HepG2 (cell line): ENCODE measurements around the gene EIF1AD. TPM values are rescaled to one million over a fixed set of nuclear protein-coding genes. Genes with fewer than 3 reads are reported as not detected.
A peak's percentile ranks its signal among the peaks of the same experiment; 100 is the strongest.

Experiments
- BHLHE40 ChIP-seq: IDR thresholded peaks from 2 replicates; pipeline ENCODE4 v1.6.1; 2011; ENCODE audit warnings: low read length, improper control_type of control experiment
- FOXA1 ChIP-seq, 2 experiments: fragments of 450-650 bp in 1 of 2; sonication (generic) in 1 of 2; formaldehyde crosslinking in 1 of 2; IDR thresholded peaks; 2 replicates each; pipeline versions ENCODE4 v1.4.0 to v1.6.1; 2016 to 2020; ENCODE audit warnings: missing genetic modification reagents in 1 of 2
- NR2F1 ChIP-seq, 2 experiments: fragments of 450-650 bp in 1 of 2; formaldehyde crosslinking in 1 of 2; IDR thresholded peaks; 2 replicates each; pipeline versions ENCODE4 v1.5.0 to v1.6.1; 2016 to 2020; ENCODE audit warnings: mild to moderate bottlenecking in 1 of 2, missing compliant biosample characterization in 1 of 2, missing genetic modification reagents in 1 of 2, moderate library complexity in 1 of 2
- SNRNP70 ChIP-seq: fragments of 200-400 bp; formaldehyde crosslinking; IDR thresholded peaks from 2 replicates; pipeline ENCODE4 v1.6.1; 2017; ENCODE audit warnings: mild to moderate bottlenecking, low read depth, low read length, moderate library complexity
- TAF15 ChIP-seq: fragments of 200-400 bp; formaldehyde crosslinking; IDR thresholded peaks from one replicate; pipeline ENCODE4 v1.6.1; 2018; ENCODE audit warnings: mild to moderate bottlenecking, low read depth, low read length; ENCODE audit not compliant: poor library complexity, severe bottlenecking
- TEAD3 ChIP-seq: optimal IDR thresholded peaks from 2 replicates; pipeline ENCODE3; 2016; ENCODE audit warnings: borderline replicate concordance
- ZNF296 ChIP-seq: sonication (generic); formaldehyde crosslinking; conservative IDR thresholded peaks from 2 replicates; pipeline ENCODE4 v1.5.0; 2020; ENCODE audit warnings: mild to moderate bottlenecking, missing genetic modification reagents
- ZNF607 ChIP-seq: sonication (generic); formaldehyde crosslinking; IDR thresholded peaks from 2 replicates; pipeline ENCODE4 v1.5.1; 2020; ENCODE audit warnings: missing genetic modification reagents, mild to moderate bottlenecking, borderline replicate concordance
- ZSCAN25 ChIP-seq: sonication (generic); formaldehyde crosslinking; IDR thresholded peaks from 2 replicates; pipeline ENCODE4 v1.8.0; 2022; ENCODE audit warnings: mild to moderate bottlenecking, missing genetic modification reagents
- polyA plus RNA-seq, 8 experiments: library from polyadenylated mRNA; depleted of rRNA in 3 of 8; stranded (reverse) in 7 of 8; unstranded in 1 of 8; fragments of >200 nt; fragmentation: Illumina TruSeq in 4 of 8; extraction: Trizol in 4 of 8; gene quantifications; 2 replicates each; pipeline versions ENCODE4 v1.2.1 to v1.2.3, GENCODE V29; 2011 to 2016; ENCODE audit warnings: low read depth in 4 of 8, missing spikeins in 1 of 8, mixed read lengths in 1 of 8; ENCODE audit not compliant: insufficient read depth in 1 of 8
- total RNA-seq, 5 experiments: library from RNA; depleted of rRNA; stranded (reverse); fragments of >200 nt; fragmentation: Illumina TruSeq; extraction: Trizol; gene quantifications; 2 replicates each; pipeline ENCODE4 v1.2.3, GENCODE V29; 2016; ENCODE audit warnings: low read depth in 1 of 5
- TF ChIP-seq, protein P1 (sequence below): sonication (generic); formaldehyde crosslinking; IDR thresholded peaks from 2 replicates; pipeline ENCODE4 v1.5.0; 2020; ENCODE audit warnings: mild to moderate bottlenecking, missing genetic modification reagents
- TF ChIP-seq, protein P2 (sequence below): sonication (generic); formaldehyde crosslinking; IDR thresholded peaks from 2 replicates; pipeline ENCODE4 v1.5.0; 2020; ENCODE audit warnings: mild to moderate bottlenecking, missing genetic modification reagents
- TF ChIP-seq, protein P3 (sequence below): sonication (generic); formaldehyde crosslinking; IDR thresholded peaks from 2 replicates; pipeline ENCODE4 v1.4.0; 2020; ENCODE audit warnings: missing genetic modification reagents, borderline replicate concordance
- TF ChIP-seq, protein P4 (sequence below): IDR thresholded peaks from 2 replicates; pipeline ENCODE4 v1.6.1; 2016; ENCODE audit warnings: low read depth, missing genetic modification reagents, missing compliant biosample characterization

The EIF1AD gene
- total and polyA plus RNA-seq, 2 of the 13 experiments (the other 11 are each of a cell fraction or from before 2014, with no cell fraction given): 18.2 to 30.8 TPM

DNA sequence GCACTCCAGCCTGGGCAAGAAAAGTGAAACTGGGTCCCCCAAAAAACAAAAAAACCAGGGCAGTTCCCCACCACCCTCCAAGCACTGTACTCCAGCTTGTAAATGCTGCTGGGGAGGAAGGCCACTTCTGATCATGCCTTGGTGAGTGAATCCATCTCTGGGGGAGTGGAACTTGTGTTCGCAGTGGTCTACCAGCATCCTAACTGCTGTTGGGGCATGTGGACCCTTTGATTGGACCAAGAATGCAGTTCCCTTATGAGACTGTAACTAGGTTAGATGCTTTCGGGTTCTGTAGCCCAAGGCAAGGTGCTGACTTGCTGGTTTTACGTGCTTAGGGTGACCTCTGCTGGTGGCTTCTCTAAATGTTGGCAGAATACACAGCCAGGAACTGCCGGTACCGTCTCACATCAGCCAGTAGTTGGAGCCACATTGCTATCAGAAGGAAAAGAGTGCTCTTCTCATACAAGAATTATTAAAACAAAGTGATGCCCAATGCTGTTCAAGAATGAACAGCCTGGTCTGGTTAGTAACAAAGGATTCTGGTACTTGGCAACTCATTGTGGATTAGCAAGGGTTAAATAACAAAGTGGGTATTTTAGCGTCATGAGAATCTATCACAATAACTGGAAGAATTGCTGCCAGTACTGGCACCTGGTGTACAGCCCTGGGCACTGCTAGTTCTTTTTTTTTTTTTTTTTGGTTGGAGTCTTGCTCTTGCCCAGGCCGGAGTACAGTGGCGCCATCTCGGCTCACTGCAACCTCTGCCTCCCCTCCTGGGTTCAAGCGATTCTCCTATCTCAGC is 13.0 kb downstream of the EIF1AD start (continued):
- TF ChIP-seq NR2F1 (CRISPR knock-in tag; IDR thresholded peaks at IDR 0.05): no peak
- TF ChIP-seq ZSCAN25 (CRISPR knock-in tag): no peak
- TF ChIP-seq, protein P1, sequence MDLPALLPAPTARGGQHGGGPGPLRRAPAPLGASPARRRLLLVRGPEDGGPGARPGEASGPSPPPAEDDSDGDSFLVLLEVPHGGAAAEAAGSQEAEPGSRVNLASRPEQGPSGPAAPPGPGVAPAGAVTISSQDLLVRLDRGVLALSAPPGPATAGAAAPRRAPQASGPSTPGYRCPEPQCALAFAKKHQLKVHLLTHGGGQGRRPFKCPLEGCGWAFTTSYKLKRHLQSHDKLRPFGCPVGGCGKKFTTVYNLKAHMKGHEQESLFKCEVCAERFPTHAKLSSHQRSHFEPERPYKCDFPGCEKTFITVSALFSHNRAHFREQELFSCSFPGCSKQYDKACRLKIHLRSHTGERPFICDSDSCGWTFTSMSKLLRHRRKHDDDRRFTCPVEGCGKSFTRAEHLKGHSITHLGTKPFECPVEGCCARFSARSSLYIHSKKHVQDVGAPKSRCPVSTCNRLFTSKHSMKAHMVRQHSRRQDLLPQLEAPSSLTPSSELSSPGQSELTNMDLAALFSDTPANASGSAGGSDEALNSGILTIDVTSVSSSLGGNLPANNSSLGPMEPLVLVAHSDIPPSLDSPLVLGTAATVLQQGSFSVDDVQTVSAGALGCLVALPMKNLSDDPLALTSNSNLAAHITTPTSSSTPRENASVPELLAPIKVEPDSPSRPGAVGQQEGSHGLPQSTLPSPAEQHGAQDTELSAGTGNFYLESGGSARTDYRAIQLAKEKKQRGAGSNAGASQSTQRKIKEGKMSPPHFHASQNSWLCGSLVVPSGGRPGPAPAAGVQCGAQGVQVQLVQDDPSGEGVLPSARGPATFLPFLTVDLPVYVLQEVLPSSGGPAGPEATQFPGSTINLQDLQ (CRISPR knock-in tag): no peak
- TF ChIP-seq BHLHE40: no peak
- no peak for TF ChIP-seq SNRNP70
- TF ChIP-seq ZNF607 (CRISPR knock-in tag): no peak
- peak; percentile 50 for TF ChIP-seq TEAD3 (CRISPR knock-in tag)
- TF ChIP-seq, protein P2, sequence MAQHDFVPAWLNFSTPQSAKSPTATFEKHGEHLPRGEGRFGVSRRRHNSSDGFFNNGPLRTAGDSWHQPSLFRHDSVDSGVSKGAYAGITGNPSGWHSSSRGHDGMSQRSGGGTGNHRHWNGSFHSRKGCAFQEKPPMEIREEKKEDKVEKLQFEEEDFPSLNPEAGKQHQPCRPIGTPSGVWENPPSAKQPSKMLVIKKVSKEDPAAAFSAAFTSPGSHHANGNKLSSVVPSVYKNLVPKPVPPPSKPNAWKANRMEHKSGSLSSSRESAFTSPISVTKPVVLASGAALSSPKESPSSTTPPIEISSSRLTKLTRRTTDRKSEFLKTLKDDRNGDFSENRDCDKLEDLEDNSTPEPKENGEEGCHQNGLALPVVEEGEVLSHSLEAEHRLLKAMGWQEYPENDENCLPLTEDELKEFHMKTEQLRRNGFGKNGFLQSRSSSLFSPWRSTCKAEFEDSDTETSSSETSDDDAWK: no peak
- TF ChIP-seq ZNF296 (CRISPR knock-in tag): no peak
- TF ChIP-seq TAF15: no peak
- TF ChIP-seq, protein P3, sequence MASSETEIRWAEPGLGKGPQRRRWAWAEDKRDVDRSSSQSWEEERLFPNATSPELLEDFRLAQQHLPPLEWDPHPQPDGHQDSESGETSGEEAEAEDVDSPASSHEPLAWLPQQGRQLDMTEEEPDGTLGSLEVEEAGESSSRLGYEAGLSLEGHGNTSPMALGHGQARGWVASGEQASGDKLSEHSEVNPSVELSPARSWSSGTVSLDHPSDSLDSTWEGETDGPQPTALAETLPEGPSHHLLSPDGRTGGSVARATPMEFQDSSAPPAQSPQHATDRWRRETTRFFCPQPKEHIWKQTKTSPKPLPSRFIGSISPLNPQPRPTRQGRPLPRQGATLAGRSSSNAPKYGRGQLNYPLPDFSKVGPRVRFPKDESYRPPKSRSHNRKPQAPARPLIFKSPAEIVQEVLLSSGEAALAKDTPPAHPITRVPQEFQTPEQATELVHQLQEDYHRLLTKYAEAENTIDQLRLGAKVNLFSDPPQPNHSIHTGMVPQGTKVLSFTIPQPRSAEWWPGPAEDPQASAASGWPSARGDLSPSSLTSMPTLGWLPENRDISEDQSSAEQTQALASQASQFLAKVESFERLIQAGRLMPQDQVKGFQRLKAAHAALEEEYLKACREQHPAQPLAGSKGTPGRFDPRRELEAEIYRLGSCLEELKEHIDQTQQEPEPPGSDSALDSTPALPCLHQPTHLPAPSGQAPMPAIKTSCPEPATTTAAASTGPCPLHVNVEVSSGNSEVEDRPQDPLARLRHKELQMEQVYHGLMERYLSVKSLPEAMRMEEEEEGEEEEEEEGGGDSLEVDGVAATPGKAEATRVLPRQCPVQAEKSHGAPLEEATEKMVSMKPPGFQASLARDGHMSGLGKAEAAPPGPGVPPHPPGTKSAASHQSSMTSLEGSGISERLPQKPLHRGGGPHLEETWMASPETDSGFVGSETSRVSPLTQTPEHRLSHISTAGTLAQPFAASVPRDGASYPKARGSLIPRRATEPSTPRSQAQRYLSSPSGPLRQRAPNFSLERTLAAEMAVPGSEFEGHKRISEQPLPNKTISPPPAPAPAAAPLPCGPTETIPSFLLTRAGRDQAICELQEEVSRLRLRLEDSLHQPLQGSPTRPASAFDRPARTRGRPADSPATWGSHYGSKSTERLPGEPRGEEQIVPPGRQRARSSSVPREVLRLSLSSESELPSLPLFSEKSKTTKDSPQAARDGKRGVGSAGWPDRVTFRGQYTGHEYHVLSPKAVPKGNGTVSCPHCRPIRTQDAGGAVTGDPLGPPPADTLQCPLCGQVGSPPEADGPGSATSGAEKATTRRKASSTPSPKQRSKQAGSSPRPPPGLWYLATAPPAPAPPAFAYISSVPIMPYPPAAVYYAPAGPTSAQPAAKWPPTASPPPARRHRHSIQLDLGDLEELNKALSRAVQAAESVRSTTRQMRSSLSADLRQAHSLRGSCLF (CRISPR knock-in tag): no peak
- TF ChIP-seq, protein P4, sequence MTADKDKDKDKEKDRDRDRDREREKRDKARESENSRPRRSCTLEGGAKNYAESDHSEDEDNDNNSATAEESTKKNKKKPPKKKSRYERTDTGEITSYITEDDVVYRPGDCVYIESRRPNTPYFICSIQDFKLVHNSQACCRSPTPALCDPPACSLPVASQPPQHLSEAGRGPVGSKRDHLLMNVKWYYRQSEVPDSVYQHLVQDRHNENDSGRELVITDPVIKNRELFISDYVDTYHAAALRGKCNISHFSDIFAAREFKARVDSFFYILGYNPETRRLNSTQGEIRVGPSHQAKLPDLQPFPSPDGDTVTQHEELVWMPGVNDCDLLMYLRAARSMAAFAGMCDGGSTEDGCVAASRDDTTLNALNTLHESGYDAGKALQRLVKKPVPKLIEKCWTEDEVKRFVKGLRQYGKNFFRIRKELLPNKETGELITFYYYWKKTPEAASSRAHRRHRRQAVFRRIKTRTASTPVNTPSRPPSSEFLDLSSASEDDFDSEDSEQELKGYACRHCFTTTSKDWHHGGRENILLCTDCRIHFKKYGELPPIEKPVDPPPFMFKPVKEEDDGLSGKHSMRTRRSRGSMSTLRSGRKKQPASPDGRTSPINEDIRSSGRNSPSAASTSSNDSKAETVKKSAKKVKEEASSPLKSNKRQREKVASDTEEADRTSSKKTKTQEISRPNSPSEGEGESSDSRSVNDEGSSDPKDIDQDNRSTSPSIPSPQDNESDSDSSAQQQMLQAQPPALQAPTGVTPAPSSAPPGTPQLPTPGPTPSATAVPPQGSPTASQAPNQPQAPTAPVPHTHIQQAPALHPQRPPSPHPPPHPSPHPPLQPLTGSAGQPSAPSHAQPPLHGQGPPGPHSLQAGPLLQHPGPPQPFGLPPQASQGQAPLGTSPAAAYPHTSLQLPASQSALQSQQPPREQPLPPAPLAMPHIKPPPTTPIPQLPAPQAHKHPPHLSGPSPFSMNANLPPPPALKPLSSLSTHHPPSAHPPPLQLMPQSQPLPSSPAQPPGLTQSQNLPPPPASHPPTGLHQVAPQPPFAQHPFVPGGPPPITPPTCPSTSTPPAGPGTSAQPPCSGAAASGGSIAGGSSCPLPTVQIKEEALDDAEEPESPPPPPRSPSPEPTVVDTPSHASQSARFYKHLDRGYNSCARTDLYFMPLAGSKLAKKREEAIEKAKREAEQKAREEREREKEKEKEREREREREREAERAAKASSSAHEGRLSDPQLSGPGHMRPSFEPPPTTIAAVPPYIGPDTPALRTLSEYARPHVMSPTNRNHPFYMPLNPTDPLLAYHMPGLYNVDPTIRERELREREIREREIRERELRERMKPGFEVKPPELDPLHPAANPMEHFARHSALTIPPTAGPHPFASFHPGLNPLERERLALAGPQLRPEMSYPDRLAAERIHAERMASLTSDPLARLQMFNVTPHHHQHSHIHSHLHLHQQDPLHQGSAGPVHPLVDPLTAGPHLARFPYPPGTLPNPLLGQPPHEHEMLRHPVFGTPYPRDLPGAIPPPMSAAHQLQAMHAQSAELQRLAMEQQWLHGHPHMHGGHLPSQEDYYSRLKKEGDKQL (CRISPR knock-in tag): no peak
- no peak for TF ChIP-seq FOXA1 (IDR thresholded peaks at IDR 0.05)
- peak; percentile 47; the same call in 1 of the 2 replicates for TF ChIP-seq FOXA1 (CRISPR knock-in tag; IDR thresholded peaks at IDR 0.05)
